SIG-M5 treated with dmso at 0.1 percent for 504 hours (cell line): ENCODE results near the gene PON3.
"Not testable (repeated sequence)": the region's sequence is repeated elsewhere in the genome, so short reads cannot be mapped to it uniquely, and the experiment has no call there.

Experiments used
- DNase-seq: peaks from one replicate; lab custom pipeline; 2025; ENCODE audit not compliant: unreplicated experiment; lab: John Stamatoyannopoulos, UW

Gene PON3

GRCh38 chr7:95412075-95412474 is 15.9 kb upstream of the PON3 start:
- no peak for DNase-seq

- DNase-seq = no peak
These were observed 15.5 kb upstream of the PON3 start for GRCh38 chr7:95411666-95412065.

GRCh38 chr7:95411036-95411435 is 14.9 kb upstream of the PON3 start:
- no peak for DNase-seq

- DNase-seq = no peak
These were observed 11.6 kb upstream of the PON3 start for GRCh38 chr7:95407751-95408150.

GRCh38 chr7:95405800-95406199 is 9.6 kb upstream of the PON3 start:
- DNase-seq = no peak

- no peak for DNase-seq
These were observed 9.0 kb upstream of the PON3 start for GRCh38 chr7:95405208-95405607.

GRCh38 chr7:95404316-95404865 is 8.2 kb upstream of the PON3 start:
- no peak for DNase-seq

- DNase-seq = no peak
These were observed 2.2 kb upstream of the PON3 start for GRCh38 chr7:95398155-95398940.

GRCh38 chr7:95397381-95397780 is 1.2 kb upstream of the PON3 start:
- DNase-seq = no peak

- no peak for DNase-seq
These were observed 430 bp downstream of the PON3 start for GRCh38 chr7:95395755-95396135.

GRCh38 chr7:95394370-95394769 is 1.8 kb downstream of the PON3 start:
- no peak for DNase-seq

GRCh38 chr7:95391761-95392160 is 4.4 kb downstream of the PON3 start:
- DNase-seq = no peak

GRCh38 chr7:95389516-95389915 is 6.7 kb downstream of the PON3 start:
- no peak for DNase-seq

- DNase-seq = not testable (repeated sequence)
These were observed 16.7 kb downstream of the PON3 start for GRCh38 chr7:95379457-95379856.

- no peak for DNase-seq
These were observed 19.4 kb downstream of the PON3 start for GRCh38 chr7:95376632-95377400.

GRCh38 chr7:95375591-95376257 is 20.5 kb downstream of the PON3 start:
- DNase-seq = no peak

- DNase-seq = no peak
These were observed 22.9 kb downstream of the PON3 start for GRCh38 chr7:95373323-95373722.

GRCh38 chr7:95368235-95368634 is 27.9 kb downstream of the PON3 start:
- no peak for DNase-seq

GRCh38 chr7:95367606-95368005 is 28.6 kb downstream of the PON3 start:
- peak; percentile 7 for DNase-seq

- no peak for DNase-seq
These were observed 31.0 kb downstream of the PON3 start for GRCh38 chr7:95365151-95365550.

- no peak for DNase-seq
These were observed 38.6 kb downstream of the PON3 start for GRCh38 chr7:95357623-95358022.
